ENCODE results near the gene KRTAP2-3. TPM values are rescaled to one million over a fixed set of nuclear protein-coding genes. Genes with fewer than 3 reads are reported as not detected.
"Not testable (repeated sequence)": the region's sequence is repeated elsewhere in the genome, so short reads cannot be mapped to it uniquely, and the experiment has no call there.

KRTAP2-3 gene
- total and polyA plus RNA-seq, 7 donors, result not detected

DNA sequence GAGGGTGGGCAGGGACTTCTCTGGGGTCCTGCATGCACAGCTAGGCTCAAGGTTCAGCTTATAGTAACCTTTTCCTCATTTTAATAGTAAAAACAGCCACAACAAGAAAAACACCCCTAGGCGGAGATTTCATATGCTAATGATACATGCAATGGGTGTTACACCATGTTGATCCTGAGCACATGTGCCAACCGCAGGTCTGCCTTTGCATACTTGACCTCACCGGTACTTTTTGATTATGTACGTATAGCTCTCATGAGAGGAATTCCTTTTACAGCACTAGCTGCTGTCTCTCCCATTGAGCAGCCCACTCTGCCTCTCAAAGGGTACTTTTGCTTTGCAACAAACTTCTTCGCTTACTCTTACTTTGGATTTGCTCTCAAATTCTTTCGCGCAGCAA, 36.1 kb upstream of the KRTAP2-3 start:
- H3K9me3 ChIP-seq, result no peaks in the 10 kb centered on the region
- no peak overlapping the region for H3K4me3 ChIP-seq
- no peaks in the 10 kb centered on the region for H3K4me1 ChIP-seq
- no peaks in the 10 kb centered on the region for H3K36me3 ChIP-seq (ENCODE audit: insufficient read depth in 1 of 2, low read depth in 1 of 2)
- no peak for DNase-seq
- intact Hi-C loops (cut with DNase I), result no loop called here
- no peak overlapping the region for H3K27ac ChIP-seq
- peaks cover 0 to 4% (median 1%) of the 10 kb centered on the region in 3 donors for H3K27me3 ChIP-seq (ENCODE audit: insufficient read depth in 3 of 3, low read length in 2 of 3)
- TF ChIP-seq, protein P1, sequence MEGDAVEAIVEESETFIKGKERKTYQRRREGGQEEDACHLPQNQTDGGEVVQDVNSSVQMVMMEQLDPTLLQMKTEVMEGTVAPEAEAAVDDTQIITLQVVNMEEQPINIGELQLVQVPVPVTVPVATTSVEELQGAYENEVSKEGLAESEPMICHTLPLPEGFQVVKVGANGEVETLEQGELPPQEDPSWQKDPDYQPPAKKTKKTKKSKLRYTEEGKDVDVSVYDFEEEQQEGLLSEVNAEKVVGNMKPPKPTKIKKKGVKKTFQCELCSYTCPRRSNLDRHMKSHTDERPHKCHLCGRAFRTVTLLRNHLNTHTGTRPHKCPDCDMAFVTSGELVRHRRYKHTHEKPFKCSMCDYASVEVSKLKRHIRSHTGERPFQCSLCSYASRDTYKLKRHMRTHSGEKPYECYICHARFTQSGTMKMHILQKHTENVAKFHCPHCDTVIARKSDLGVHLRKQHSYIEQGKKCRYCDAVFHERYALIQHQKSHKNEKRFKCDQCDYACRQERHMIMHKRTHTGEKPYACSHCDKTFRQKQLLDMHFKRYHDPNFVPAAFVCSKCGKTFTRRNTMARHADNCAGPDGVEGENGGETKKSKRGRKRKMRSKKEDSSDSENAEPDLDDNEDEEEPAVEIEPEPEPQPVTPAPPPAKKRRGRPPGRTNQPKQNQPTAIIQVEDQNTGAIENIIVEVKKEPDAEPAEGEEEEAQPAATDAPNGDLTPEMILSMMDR (IDR thresholded peaks at IDR 0.05), result no peak
- ATAC-seq, result no peak
- WGBS, 3 donors, result 82 to 86% (median 83%) methylated on average over 7 of the region's 7 CpGs

DNA sequence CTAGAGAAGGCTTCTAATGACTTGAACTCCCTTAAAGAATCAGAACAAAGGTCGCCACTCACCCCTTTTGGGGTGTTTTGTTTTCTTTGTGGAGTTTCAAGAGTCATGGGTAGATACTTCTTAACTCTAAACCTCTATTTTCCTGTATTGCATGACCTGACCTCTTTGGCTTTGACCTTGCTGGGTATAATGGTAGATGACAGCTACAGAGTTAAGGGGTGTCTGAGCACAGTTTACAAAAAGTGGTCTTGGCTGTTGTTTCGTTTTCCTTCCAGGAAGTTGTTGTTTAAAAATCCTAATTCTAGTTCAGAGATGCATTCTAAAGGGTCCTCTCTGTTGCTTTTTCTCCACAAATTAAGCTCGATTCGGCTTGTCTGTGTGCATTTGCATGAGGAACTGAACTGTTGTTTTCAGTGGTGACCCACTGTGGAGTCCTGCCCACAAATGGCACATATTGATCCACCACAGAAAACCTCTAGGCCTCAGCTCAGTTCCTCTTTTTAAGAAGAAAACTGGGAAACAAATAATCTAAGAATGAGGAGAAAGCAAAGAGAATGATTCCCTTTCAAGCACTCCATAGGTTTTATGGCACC, 28.9 kb upstream of the KRTAP2-3 start:
- H3K27me3 ChIP-seq (ENCODE audit: insufficient read depth in 3 of 3, low read length in 2 of 3); H3K4me3 ChIP-seq; DNase-seq; intact Hi-C loops (cut with DNase I); ATAC-seq; H3K4me1 ChIP-seq; H3K9me3 ChIP-seq; H3K36me3 ChIP-seq (ENCODE audit: insufficient read depth in 1 of 2, low read depth in 1 of 2); H3K27ac ChIP-seq: not testable (repeated sequence)
- 51 to 67% (median 64%) methylated on average over 4 of the region's 4 CpGs for WGBS, 3 donors

DNA sequence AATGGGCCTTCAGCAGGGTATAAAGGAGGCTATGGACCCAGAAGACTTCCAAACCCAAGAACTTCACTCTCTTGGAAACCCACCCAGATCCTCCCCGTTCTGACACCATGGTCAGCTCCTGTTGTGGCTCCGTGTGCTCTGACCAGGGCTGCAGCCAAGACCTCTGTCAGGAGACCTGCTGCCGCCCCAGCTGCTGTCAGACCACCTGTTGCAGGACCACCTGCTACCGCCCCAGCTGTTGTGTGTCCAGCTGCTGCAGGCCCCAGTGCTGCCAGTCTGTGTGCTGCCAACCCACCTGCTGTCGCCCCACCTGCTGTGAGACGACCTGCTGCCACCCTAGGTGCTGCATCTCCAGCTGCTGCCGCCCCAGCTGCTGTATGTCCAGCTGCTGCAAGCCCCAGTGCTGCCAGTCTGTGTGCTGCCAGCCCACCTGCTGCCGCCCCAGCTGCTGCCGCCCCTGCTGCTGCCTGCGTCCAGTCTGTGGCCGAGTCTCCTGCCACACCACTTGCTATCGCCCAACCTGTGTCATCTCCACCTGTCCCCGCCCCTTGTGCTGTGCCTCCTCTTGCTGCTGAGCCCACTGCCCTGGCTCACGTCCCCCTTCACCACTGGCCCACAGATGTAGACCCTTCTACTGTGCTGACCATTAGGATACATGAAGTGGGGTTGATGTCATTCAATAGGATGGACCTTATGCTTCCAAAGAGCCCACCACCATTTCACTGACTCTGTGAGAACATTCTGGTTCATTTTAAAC, 24.4 kb upstream of the KRTAP2-3 start, which contains the start of gene KRTAP4-7:
Gene KRTAP4-7 (plus strand): TSS at position 51 of the 757 bp plus-strand sequence. CDS start 57 bp downstream, at position 108.
- H3K36me3 ChIP-seq (ENCODE audit: insufficient read depth in 1 of 2, low read depth in 1 of 2); DNase-seq; intact Hi-C loops (cut with DNase I); H3K9me3 ChIP-seq; H3K27ac ChIP-seq; H3K4me1 ChIP-seq; H3K4me3 ChIP-seq; H3K27me3 ChIP-seq (ENCODE audit: insufficient read depth in 3 of 3, low read length in 2 of 3); ATAC-seq: not testable (repeated sequence)
- 70 to 79% (median 71%) methylated on average over 5 to 14 of the region's 14 CpGs for WGBS, 3 donors

DNA sequence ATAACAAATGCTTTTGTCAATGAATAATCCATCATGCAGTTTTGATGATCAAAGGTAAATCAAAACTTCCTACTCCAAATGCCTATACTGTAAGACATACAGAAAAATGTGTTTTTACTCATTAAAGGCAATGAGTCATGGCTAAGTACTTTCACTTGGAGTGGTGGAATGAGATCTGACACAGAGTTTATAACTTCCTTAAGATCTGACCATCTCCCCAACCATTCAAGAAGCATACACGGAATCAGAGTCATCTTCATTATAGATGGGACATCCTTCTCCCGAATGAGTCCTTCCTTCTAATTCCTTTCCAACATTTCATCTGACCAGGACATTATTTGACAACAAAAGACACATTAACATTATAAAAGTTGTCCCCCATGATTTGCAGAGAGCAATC, 23.5 kb upstream of the KRTAP2-3 start:
- H3K36me3 ChIP-seq (ENCODE audit: insufficient read depth in 1 of 2, low read depth in 1 of 2); DNase-seq; H3K9me3 ChIP-seq; H3K27me3 ChIP-seq (ENCODE audit: insufficient read depth in 3 of 3, low read length in 2 of 3); intact Hi-C loops (cut with DNase I); H3K4me1 ChIP-seq; H3K27ac ChIP-seq; H3K4me3 ChIP-seq; ATAC-seq: not testable (repeated sequence)
- 77 to 81% (median 77%) methylated on average over 2 of the region's 2 CpGs for WGBS, 3 donors

DNA sequence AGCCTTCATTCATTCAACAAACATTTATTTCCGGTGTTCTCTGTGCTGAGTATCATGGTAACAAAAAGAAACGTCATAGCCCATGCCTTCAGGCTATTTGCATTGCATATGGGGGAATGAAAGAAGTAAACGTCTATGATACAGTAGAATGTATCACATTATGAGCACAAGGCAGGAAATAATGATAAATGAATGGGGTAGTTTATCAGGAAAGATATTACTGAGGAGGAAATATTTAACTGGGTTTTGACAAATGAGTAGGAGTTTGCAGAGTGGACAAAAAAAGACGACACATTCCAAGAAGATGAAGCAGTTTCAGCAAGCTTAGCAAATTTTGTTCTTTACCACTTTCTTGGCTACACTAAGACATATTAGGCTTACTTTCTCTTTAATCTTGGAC, 22.7 kb upstream of the KRTAP2-3 start:
- WGBS, 3 donors, result 48 to 61% (median 61%) methylated on average over 4 of the region's 4 CpGs
- TF ChIP-seq, protein P1 (IDR thresholded peaks at IDR 0.05), result no peak
- no peaks in the 10 kb centered on the region for H3K9me3 ChIP-seq
- H3K27me3 ChIP-seq (ENCODE audit: insufficient read depth in 3 of 3, low read length in 2 of 3), result peaks cover 0 to 3% (median 0%) of the 10 kb centered on the region in 3 donors
- H3K27ac ChIP-seq, result no peak overlapping the region
- DNase-seq, result no peak
- no peak for ATAC-seq
- no peaks in the 10 kb centered on the region for H3K36me3 ChIP-seq (ENCODE audit: insufficient read depth in 1 of 2, low read depth in 1 of 2)
- no peak overlapping the region for H3K4me3 ChIP-seq
- no peaks in the 10 kb centered on the region for H3K4me1 ChIP-seq
- intact Hi-C loops (cut with DNase I), result no loop called here

DNA sequence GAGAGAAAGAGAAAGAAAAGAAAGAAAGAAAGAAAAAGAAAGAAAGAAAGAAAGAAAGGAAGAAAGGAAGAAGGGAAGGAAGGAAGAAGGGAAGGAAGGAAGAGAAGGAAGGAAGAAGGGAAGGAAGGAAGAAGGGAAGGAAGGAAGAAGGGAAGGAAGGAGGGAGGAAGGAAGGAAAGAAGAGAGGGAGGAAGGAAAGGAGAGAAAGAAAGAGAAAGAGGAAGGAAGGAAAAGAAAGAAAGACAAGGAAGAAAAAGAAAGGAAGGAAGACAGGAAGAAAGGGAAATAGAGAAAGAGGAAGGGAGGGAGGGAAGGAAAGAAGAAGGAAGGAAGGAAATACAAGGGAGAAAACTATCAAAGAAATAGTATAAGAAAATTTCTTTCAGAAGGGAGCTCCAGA, 16.9 kb upstream of the KRTAP2-3 start:
- no peak for ATAC-seq
- TF ChIP-seq, protein P1 (IDR thresholded peaks at IDR 0.05), result no peak
- H3K4me3 ChIP-seq, result no peak overlapping the region
- intact Hi-C loops (cut with DNase I), result no loop called here
- DNase-seq, result no peak
- no peak overlapping the region for H3K27ac ChIP-seq
- no peaks in the 10 kb centered on the region for H3K36me3 ChIP-seq (ENCODE audit: insufficient read depth in 1 of 2, low read depth in 1 of 2)
- no peaks in the 10 kb centered on the region for H3K9me3 ChIP-seq
- peaks cover 0 to 7% (median 0%) of the 10 kb centered on the region in 3 donors for H3K27me3 ChIP-seq (ENCODE audit: insufficient read depth in 3 of 3, low read length in 2 of 3)
- no peaks in the 10 kb centered on the region for H3K4me1 ChIP-seq

Measured in psoas muscle (tissue), 8 donors.